IPS DF 4.7 (cell line): ENCODE results near the gene OCRL.

Source experiments
- DNase-seq: peaks from one replicate; pipeline ENCODE4 v3.0.0-alpha.2; 2013; ENCODE audit warnings: low spot score; ENCODE audit errors: extremely low read depth

The OCRL gene

DNA sequence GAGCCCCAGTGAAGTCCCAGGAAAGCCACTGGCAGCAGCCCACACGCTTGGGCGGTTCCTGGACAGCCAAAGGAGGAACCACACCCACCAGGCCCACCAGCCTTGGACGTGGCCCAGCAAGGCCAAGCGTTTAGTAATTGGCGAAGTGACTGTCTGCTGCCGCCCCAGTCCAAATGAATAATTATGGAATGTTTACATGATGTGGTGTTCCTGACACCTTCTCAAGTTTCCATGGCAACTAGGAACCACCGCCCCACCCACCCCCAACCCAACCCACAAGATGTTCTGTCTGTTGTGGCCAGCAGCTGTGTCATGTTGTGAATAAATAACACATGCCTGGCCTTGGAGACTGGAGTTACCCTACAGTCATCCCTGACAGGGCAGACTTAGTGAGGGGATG lies 92.4 kb downstream of the OCRL start:
- DNase-seq: no peak

DNA sequence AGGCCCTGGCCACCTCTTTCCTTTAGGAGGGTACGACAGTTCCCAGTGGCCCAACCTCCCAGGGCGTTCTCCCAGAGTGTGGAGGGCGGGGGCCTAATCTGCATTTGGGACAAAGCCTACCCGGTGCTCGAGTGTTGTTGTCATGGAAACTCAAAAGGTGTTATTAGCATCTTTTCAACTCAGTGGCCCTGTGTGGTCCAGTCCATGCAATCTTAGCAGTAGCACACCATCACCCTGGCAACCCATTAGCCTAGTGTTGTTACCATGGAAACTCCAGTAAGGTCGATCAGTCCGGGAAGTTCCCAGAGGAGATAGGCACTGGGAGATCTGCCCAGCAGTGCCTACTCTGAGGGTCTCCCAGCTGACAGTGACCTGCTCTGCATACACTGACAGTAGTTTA lies 94.5 kb downstream of the OCRL start:
- DNase-seq: no peak

GRCh38 chrX:129636175-129636681 lies 96.2 kb downstream of the OCRL start:
- DNase-seq: no peak

DNA sequence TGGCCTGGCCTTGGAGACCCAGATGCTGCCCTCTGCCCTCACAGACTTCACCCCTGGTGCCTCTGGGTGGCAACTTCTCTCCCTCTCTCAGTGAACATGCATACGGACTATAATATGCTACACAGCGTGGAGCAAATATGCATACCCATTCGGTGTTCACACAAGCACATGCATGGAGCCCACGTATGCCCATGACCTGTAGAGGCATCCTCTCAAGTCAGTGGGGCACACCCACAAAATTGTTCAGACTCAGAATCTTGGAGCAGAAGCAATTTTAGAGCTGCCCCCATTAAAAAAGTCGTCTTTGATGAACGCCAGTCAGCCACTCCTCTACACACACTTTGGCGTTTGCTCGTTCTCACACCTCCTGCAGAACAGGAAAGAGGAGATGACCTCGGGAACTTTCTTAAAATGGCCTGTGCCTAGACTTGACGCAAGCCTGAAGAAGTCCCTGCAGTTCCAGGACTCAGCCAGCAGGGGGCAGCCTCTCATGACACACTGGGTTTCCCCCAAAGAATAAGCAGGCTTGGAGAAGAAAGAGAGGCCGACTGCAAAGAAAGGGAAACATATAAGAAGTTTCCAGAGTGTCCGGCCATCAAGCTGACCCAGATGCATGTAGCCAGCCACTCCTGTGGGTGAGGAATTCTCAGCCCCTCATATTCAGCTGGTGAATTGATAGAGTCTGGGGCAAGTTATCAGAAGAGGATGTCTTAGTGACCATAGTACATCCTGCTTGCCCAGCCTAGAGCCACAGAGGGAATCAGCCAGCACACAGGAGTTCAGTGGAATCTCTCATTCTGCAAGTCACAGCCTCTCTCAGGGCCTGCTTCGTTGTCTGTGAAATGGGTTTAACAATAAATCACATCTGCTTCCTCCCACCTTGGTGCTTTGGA lies 97.4 kb downstream of the OCRL start:
- no peak for DNase-seq

- no peak for DNase-seq
Measured at GRCh38 chrX:129638917-129639316, 98.9 kb downstream of the OCRL start.

DNA sequence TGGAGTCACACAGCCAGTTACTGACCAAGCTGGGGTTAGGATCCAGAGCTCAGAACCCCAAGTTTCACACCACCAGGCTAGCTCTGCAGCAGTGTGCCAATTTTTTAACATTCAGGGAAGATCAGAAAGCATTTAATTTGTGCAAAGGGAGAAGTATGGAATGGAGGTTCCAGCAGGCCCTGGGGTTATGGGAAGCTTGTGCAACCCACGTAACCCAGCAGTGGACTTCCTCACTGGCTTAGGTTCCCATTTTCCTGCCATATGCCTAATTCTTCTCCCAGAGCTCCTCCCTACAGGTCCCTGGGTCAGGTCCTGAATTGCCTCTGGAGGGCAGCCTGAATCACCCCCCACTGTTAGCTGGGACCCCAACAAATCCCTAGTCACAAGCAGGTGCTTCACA lies 100.7 kb downstream of the OCRL start:
- DNase-seq: no peak

- DNase-seq: no peak
Measured at GRCh38 chrX:129641469-129641868, 101.4 kb downstream of the OCRL start.

GRCh38 chrX:129641941-129642340 lies 101.9 kb downstream of the OCRL start:
- DNase-seq: no peak
